ENCODE results near the gene SAP130.

SAP130 gene

DNA sequence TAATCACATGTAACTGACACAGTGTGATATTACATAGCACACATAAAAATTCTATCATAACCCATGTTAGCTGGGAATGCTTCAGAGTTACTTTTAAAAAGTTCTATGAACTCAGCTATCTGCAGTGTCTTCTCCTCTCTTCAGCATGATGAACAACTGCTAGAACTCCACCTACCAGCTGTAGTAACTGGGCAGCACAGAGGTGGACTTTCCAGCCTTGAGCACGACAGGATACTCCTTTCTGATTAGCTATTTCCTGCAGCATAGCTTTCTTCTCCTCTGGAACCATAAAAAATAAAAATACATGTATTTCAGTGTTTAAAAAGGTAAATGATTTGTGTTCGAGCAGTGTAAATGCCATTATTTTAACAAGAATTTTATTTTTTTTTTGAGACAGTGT lies 82.6 kb downstream of the SAP130 start:
- H2AFZ ChIP-seq (ENCODE audit: low read length): no peak overlapping the region
- no peak overlapping the region for H3K4me3 ChIP-seq (ENCODE audit: low read length, poor library complexity, severe bottlenecking)
- H3K4me1 ChIP-seq (ENCODE audit: insufficient read depth, low read length, poor library complexity, severe bottlenecking): no peaks in the 10 kb centered on the region
- no peaks in the 10 kb centered on the region for H3K9me3 ChIP-seq (ENCODE audit: insufficient read depth, low read depth, low read length)
- H3K4me2 ChIP-seq (ENCODE audit: low read depth, low read length, poor library complexity, severe bottlenecking): no peak overlapping the region
- H3F3A ChIP-seq (ENCODE audit: low read depth): no peaks in the 10 kb centered on the region
- H3K9me2 ChIP-seq (replicated peaks; ENCODE audit: low read depth, low read length): no peaks in the 10 kb centered on the region
- no peak for TF ChIP-seq EZH2phosphoT487 (IDR thresholded peaks at IDR 0.05; ENCODE audit: borderline replicate concordance)
- TF ChIP-seq, protein P1, sequence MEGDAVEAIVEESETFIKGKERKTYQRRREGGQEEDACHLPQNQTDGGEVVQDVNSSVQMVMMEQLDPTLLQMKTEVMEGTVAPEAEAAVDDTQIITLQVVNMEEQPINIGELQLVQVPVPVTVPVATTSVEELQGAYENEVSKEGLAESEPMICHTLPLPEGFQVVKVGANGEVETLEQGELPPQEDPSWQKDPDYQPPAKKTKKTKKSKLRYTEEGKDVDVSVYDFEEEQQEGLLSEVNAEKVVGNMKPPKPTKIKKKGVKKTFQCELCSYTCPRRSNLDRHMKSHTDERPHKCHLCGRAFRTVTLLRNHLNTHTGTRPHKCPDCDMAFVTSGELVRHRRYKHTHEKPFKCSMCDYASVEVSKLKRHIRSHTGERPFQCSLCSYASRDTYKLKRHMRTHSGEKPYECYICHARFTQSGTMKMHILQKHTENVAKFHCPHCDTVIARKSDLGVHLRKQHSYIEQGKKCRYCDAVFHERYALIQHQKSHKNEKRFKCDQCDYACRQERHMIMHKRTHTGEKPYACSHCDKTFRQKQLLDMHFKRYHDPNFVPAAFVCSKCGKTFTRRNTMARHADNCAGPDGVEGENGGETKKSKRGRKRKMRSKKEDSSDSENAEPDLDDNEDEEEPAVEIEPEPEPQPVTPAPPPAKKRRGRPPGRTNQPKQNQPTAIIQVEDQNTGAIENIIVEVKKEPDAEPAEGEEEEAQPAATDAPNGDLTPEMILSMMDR (conservative IDR thresholded peaks at IDR 0.05; ENCODE audit: low read length): no peak
- no peaks in the 10 kb centered on the region for H3K27me3 ChIP-seq (ENCODE audit: insufficient read depth, low read length, poor library complexity, severe bottlenecking)
- no peak overlapping the region for H3K9ac ChIP-seq (ENCODE audit: low read depth, low read length, poor library complexity, severe bottlenecking)
- peaks cover 85% of the 10 kb centered on the region for H3K36me3 ChIP-seq (ENCODE audit: insufficient read depth, low read length)
- no peaks in the 10 kb centered on the region for H4K20me1 ChIP-seq (ENCODE audit: insufficient read depth, low read length, poor library complexity, severe bottlenecking)
- no peaks in the 10 kb centered on the region for H3K79me2 ChIP-seq (ENCODE audit: insufficient read depth, low read length)

DNA sequence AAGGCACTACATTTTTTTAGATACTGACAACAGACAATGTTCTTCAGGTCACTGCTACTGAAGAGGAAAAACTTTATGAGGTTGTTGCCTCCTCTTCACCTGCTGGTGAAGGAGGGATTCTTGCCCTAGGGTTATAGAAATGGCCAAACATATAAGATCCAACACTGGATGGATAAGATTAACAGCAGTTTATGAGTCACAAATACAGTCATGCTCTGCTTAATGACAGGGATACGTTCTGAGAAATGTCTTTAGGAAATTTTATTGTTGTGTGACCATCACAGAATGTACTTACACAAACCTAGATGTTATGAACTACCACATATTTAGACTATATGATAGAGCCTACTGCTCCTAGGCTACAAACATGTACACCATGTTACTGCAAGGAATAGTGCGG lies 84.7 kb downstream of the SAP130 start:
- H3K4me1 ChIP-seq (ENCODE audit: insufficient read depth, low read length, poor library complexity, severe bottlenecking): no peaks in the 10 kb centered on the region
- no peaks in the 10 kb centered on the region for H3K9me3 ChIP-seq (ENCODE audit: insufficient read depth, low read depth, low read length)
- no peak overlapping the region for H3K4me2 ChIP-seq (ENCODE audit: low read depth, low read length, poor library complexity, severe bottlenecking)
- no peaks in the 10 kb centered on the region for H3K9me2 ChIP-seq (replicated peaks; ENCODE audit: low read depth, low read length)
- H2AFZ ChIP-seq (ENCODE audit: low read length): no peak overlapping the region
- H3K9ac ChIP-seq (ENCODE audit: low read depth, low read length, poor library complexity, severe bottlenecking): no peak overlapping the region
- H3F3A ChIP-seq (ENCODE audit: low read depth): no peaks in the 10 kb centered on the region
- H3K79me2 ChIP-seq (ENCODE audit: insufficient read depth, low read length): no peaks in the 10 kb centered on the region
- H3K27me3 ChIP-seq (ENCODE audit: insufficient read depth, low read length, poor library complexity, severe bottlenecking): no peaks in the 10 kb centered on the region
- H3K4me3 ChIP-seq (ENCODE audit: low read length, poor library complexity, severe bottlenecking): no peak overlapping the region
- peaks cover 67% of the 10 kb centered on the region for H3K36me3 ChIP-seq (ENCODE audit: insufficient read depth, low read length)
- no peak for TF ChIP-seq EZH2phosphoT487 (IDR thresholded peaks at IDR 0.05; ENCODE audit: borderline replicate concordance)
- TF ChIP-seq, protein P1 (conservative IDR thresholded peaks at IDR 0.05; ENCODE audit: low read length): no peak
- no peaks in the 10 kb centered on the region for H4K20me1 ChIP-seq (ENCODE audit: insufficient read depth, low read length, poor library complexity, severe bottlenecking)

DNA sequence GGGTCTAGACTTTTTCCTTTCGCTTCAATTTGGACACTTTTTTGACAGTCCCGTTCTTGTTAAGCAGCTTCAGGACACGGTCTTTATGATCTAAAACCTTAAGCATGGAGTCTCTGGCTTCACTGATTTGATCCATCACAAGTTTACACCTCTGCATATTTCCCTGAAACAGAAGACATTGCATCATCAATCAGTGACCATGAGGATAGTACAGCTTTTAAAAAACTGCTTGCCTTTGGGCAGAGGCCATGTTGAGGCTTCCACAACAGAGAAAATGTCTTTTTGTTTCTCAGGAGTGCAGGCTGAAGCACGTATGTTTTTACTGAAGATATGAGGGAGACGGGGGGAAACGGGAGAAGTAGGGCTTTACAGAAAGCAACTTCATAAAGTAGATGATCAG lies 85.9 kb downstream of the SAP130 start:
- H3K9me3 ChIP-seq (ENCODE audit: insufficient read depth, low read depth, low read length): no peaks in the 10 kb centered on the region
- H3F3A ChIP-seq (ENCODE audit: low read depth): no peaks in the 10 kb centered on the region
- no peak overlapping the region for H3K4me3 ChIP-seq (ENCODE audit: low read length, poor library complexity, severe bottlenecking)
- no peak for TF ChIP-seq EZH2phosphoT487 (IDR thresholded peaks at IDR 0.05; ENCODE audit: borderline replicate concordance)
- TF ChIP-seq, protein P1 (conservative IDR thresholded peaks at IDR 0.05; ENCODE audit: low read length): no peak
- no peaks in the 10 kb centered on the region for H3K4me1 ChIP-seq (ENCODE audit: insufficient read depth, low read length, poor library complexity, severe bottlenecking)
- H3K27me3 ChIP-seq (ENCODE audit: insufficient read depth, low read length, poor library complexity, severe bottlenecking): no peaks in the 10 kb centered on the region
- no peaks in the 10 kb centered on the region for H4K20me1 ChIP-seq (ENCODE audit: insufficient read depth, low read length, poor library complexity, severe bottlenecking)
- no peak overlapping the region for H3K9ac ChIP-seq (ENCODE audit: low read depth, low read length, poor library complexity, severe bottlenecking)
- no peak overlapping the region for H3K4me2 ChIP-seq (ENCODE audit: low read depth, low read length, poor library complexity, severe bottlenecking)
- peaks cover 56% of the 10 kb centered on the region for H3K36me3 ChIP-seq (ENCODE audit: insufficient read depth, low read length)
- H3K9me2 ChIP-seq (replicated peaks; ENCODE audit: low read depth, low read length): no peaks in the 10 kb centered on the region
- H2AFZ ChIP-seq (ENCODE audit: low read length): no peak overlapping the region
- H3K79me2 ChIP-seq (ENCODE audit: insufficient read depth, low read length): no peaks in the 10 kb centered on the region
